GM12891 (cell line): ENCODE data around the gene PSTPIP1.
A peak's percentile ranks its signal among the peaks of the same experiment; 100 is the strongest.

Experiments used
- DNase-seq: peaks from one replicate; pipeline ENCODE4 v3.0.0; 2011; ENCODE audit warnings: low spot score; ENCODE audit not compliant: insufficient read length
- FAIRE-seq: peaks from 2 replicates; lab custom pipeline; 2011; peaks lifted over from hg19 to GRCh38; lab: Jason Lieb, UNC
- PAX5 ChIP-seq: IDR thresholded peaks from 2 replicates; pipeline ENCODE4 v1.6.1; 2011; ENCODE audit warnings: low read length, moderate library complexity, mild to moderate bottlenecking; ENCODE audit not compliant: insufficient read depth, severe bottlenecking
- POLR2A ChIP-seq: IDR thresholded peaks from 2 replicates; pipeline ENCODE4 v1.6.1; 2011; ENCODE audit warnings: low read depth, low read length, control low read depth
- POLR2AphosphoS5 ChIP-seq: IDR thresholded peaks from 2 replicates; pipeline ENCODE4 v1.6.1; 2011; ENCODE audit warnings: low read depth, low read length, control low read depth
- POU2F2 ChIP-seq: IDR thresholded peaks from 2 replicates; pipeline ENCODE4 v1.6.1; 2011; ENCODE audit warnings: low read depth, mild to moderate bottlenecking, control low read depth, low read length, moderate library complexity
- SPI1 ChIP-seq: IDR thresholded peaks from 2 replicates; pipeline ENCODE4 v1.6.1; 2011; ENCODE audit warnings: low read depth, low read length, control low read depth
- TAF1 ChIP-seq: IDR thresholded peaks from 2 replicates; pipeline ENCODE4 v1.6.1; 2011; ENCODE audit warnings: low read depth, low read length, control low read depth

Gene PSTPIP1

DNA sequence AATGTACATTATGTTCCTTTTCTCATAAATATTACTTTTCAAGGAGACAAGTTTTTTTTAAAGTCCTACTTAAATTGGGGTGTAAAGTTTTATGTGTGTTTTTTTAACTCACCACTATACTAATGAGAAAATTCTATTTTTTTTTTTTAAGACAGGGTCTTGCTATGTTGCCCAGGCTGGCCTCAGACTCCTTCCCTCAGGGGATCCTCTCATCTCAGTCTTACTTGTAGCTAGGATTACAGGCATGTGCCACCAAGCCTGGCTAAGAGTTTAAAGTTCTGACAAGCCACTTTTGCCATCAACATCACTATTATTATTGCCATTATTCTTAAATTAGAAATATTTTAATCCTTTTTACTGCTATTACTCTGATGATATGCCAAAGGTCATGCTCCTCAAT, 68.3 kb downstream of the PSTPIP1 start:
- no peak for TF ChIP-seq TAF1
- TF ChIP-seq PAX5 = no peak
- TF ChIP-seq POLR2AphosphoS5 = no peak
- no peak for TF ChIP-seq SPI1
- no peak for TF ChIP-seq POLR2A
- TF ChIP-seq POU2F2 = no peak
- no peak for DNase-seq
- no peak for FAIRE-seq

DNA sequence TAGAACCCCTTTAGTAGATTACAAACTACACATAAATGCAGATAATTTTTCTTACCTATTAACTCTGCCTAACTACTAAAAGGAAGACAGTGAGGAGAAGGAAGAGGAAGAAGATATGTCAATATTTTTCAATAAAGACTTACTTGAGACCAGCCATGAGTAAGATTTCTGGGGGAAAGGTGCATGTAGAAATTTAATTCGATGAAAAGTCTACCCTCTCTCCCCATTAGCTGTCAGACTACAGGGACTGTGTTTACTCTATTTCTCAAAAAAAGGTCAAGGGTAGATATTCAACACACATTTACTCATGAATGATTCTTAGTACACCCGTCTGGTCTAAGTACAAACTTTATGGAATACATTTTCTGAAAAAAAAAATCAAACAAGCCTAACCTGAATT, 69.1 kb downstream of the PSTPIP1 start:
- DNase-seq (no peak), FAIRE-seq (no peak)
- no peak for TF ChIP-seq TAF1

DNA sequence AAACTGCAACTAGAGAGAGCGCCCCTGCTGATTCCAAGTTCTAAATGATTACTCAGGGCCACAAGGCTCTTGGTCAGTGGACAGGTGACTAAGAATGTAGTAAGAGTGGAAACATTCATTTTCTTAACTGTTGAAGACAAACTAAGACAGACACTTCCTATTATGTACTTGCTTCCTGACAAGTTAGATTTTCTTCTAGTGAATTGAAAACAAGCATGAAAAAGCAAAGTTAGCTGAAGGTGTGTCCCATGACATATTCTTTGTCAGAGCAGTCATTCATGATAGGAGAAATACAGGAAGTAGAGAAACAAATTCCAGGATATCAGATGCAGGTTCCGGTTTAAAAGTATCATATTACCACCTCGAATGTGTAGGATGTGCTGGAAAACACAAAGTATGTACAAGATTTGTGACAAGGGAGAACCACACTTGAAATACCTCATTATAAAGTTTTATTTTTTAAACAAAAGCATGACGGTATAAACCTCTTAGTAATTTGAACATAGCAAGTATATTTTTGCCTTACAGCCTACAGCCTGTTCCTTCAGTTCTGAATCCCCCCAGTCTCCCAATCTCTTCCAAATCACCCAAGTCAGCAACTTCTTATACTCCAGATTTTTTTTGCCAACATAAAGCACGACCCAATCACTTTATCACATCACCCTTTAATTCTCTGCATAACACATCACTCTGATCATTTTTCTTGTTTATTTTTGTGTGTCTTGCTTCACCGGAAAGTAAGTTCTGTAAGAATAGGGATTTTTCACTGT, 69.8 kb downstream of the PSTPIP1 start:
- no peak for TF ChIP-seq PAX5
- no peak for TF ChIP-seq SPI1
- TF ChIP-seq POLR2A = no peak
- no peak for TF ChIP-seq POU2F2
- no peak for TF ChIP-seq POLR2AphosphoS5
- TF ChIP-seq TAF1 = no peak
- FAIRE-seq (no peak), DNase-seq (no peak)

DNA sequence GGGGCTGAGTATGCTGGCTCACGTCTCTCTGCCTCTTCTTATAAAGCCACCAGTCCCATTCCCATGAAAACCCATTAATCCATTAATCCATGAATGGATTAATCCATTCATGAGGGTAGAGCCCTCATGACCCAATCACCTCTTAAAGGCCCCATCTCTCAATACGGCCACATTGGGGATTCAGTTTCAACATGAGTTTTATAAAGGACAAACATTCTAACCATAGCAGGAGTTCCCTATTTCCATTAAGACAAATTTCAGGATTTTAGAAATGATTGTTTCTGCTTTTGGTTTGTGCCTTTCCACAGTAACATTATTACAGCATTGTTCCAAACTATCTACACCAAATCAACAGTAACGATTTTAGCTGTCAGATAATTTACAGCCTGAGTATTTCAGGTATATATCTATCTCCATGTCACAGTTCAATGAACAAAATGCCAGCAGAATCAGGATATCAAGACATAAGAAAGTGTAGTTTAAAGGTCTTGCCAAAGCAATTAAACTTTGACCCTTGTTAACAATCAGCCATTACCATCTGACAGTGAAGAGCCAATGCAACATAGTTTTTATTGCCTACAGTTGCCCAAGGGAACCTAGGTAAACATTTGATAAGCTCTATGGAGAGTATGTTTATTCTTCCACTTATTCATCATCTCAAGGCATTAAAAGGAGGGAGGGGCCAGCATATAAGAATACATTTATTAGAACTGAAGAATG, 72.2 kb downstream of the PSTPIP1 start:
- TF ChIP-seq SPI1 (0 out of 2 replicates have a peak, but pooled peaks have one; percentile 7), TAF1 (no peak)
- peak; percentile 41 for FAIRE-seq
- no peak for DNase-seq

DNA sequence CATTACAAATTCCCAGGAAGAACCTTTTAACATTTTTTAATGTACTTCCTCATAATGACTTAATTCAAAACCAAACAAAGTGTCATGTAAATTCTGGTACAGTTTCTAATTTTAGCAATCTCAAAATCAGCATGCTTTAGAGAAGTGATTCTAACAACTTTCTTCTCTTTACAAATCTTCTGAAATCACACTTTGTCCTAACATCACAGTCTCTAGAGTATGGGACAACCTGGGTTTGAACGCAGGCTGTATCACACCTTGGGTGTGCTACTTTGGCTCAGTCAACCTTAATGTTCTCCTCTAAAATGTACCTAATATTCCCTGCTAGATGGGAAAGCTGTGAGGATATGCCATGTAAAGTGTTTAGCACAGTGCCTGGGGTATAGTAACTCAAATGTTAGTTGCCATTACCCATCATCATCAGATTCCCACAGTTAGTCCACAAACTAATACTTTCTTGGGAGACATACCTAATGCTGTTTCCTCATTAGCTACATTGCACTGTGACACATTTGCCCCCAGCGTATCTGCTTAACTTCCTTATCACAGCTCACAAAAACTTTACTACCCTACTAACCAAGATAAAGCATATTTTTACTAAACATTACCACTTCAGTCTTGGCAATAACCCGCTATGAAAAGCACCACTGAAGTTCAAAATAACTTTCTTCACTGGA, 72.9 kb downstream of the PSTPIP1 start:
- TF ChIP-seq SPI1 (peak; percentile 68), POLR2AphosphoS5 (no peak), POLR2A (no peak)
- peak; percentile 72 for FAIRE-seq
- DNase-seq = no peak

DNA sequence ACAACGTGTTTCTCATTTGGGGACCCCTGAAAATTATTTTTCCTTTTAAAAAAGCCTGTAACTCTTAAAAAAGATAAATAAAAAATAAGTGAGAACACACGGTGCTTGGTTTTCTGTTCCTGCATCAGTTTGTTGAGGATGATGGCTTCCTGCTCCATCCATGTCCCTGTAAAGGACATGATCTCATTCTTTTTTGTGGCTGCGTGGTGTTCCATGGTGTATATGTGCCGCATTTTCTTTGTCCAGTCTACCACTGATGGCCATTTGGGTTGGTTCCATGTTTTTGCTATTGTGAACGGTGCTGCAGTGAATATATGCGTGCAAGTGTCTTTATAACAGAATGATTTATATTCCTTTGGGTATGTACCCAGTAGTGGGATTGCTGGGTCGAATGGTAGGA, 73.7 kb downstream of the PSTPIP1 start:
- FAIRE-seq (no peak), DNase-seq (no peak)
- TF ChIP-seq POLR2AphosphoS5 (no peak), PAX5 (no peak), SPI1 (no peak), POU2F2 (no peak), TAF1 (no peak), POLR2A (no peak)

DNA sequence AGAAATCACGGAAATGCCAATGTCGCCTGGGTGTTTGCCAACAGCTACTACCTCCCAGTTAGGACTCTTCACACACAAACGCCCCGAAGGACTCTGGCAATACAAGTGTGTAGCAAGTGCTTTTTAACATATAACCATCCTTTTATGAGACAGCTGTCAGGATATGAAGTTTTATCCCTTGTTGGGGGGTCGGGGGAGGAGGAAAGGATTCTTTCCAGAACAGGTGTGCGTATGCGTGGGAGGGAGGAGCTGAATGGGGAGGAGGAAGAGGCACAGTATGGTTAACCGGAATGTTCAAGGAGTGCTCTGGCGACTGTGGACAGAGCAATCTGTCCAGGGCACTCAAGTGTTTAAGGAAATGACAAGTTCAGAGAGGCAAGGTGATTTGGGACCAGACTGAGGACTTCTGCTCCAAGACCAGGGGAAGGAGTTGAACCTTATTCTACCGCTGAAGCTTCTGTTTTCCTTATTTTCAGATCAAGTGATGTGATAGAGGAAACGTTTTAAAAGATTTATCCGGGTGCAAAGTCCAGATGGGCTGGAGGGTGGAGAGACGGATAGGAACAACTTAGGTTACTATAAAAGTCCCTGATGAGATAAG, 74.7 kb downstream of the PSTPIP1 start:
- TF ChIP-seq POLR2AphosphoS5 (no peak), POU2F2 (no peak), POLR2A (no peak), TAF1 (no peak), PAX5 (no peak), SPI1 (no peak)
- DNase-seq (no peak), FAIRE-seq (no peak)

DNA sequence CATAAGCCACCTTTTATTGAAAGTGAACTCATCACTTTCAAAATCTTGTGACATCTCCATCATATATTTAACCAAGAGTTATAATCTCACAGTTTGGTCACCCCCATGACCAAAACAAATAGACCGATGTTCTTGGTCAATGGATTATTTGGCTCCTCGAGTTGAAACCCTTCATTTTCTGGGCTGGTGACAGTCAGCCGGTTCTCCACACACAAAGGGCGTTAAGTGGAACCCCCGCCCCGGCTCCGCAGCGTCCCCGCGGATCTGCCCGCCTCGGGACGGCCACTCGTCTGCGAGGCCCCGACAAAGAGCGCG, 75.2 kb downstream of the PSTPIP1 start:
- no peak for FAIRE-seq
- TF ChIP-seq PAX5 (no peak), POLR2A (no peak), POU2F2 (no peak)
- no peak for DNase-seq

DNA sequence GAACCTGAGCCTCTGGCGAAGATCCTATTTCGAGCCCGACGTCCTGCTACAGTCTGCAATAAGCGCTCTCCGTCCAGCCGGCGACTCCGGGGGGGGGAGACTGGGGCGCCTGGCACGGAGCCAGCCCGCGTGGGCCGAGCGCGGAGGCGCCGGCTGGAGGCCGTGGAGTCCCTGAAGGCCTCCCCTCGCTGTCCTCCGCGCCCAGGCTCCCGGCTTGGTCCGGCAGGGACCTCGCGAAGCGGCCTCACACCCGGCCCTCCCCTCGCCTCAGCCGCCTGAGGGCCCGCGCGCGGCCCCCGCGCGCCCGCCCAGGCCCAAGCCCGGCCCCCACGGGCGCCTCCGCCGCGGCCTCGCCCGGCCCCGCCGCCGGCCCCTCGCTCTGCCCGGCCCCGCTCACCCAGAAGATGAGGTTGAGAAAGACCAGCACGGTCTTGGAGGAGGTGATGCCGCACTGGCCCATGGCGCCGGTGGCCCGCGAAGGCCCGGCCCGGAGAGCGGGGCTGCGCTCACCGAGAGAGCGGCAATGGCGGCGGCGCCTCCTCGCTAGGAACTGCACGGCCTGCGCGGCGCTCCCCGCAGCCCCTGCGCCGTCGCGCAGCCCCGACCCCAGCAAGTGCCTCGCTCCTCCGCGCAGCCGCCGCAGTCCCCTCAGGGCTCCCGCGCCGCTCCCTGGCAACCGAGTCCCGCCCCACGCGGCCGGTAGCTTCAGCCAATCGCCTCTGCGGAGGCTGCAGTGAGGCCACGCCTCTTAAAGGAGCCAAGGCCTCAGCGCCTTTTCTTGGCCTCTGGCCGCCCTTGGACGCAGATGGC, 75.8 kb downstream of the PSTPIP1 start, which contains the start of gene TSPAN3:
Gene TSPAN3 (minus strand): TSS at position 615 of the 810 bp plus-strand sequence. CDS start 155 bp downstream, at position 460.
- DNase-seq (peak; percentile 87), FAIRE-seq (peak; percentile 95)
- TF ChIP-seq PAX5 (no peak), SPI1 (no peak), POU2F2 (no peak), TAF1 (peak; percentile 67), POLR2AphosphoS5 (peak; percentile 64; the same call in 1 of the 2 replicates), POLR2A (peak; percentile 55; the same call in 1 of the 2 replicates)
